ENCODE measurements around the gene TSPAN10. TPM values are rescaled to one million over a fixed set of nuclear protein-coding genes. Genes with fewer than 3 reads are reported as not detected.
"Not testable (repeated sequence)": the region's sequence is repeated elsewhere in the genome, so short reads cannot be mapped to it uniquely, and the experiment has no call there.

Gene TSPAN10
- total RNA-seq, 1 experiment from 2014 or later = 85.2 TPM

DNA sequence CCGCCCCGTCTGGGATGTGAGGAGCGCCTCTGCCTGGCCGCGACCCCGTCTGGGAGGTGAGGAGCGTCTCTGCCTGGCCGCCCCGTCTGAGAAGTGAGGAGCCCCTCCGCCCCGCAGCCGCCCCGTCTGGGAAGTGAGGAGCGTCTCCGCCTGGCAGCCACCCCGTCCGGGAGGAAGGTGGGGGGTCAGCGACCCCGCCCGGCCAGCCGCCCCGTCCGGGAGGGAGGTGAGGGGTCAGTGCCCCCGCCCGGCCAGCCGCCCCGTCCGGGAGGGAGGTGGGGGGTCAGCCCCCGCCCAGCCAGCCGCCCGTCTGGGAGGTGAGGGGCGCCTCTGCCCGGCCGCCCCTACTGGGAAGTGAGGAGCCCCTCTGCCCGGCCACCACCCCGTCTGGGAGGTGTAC is 18.7 kb upstream of the TSPAN10 start:
- in situ Hi-C loops (cut with HindIII; ENCODE audit: low pct_unique_long_range_greater_than_20kb, low sequenced_read_pairs); DNase-seq (ENCODE audit: low read depth, low spot score): not testable (repeated sequence)

DNA sequence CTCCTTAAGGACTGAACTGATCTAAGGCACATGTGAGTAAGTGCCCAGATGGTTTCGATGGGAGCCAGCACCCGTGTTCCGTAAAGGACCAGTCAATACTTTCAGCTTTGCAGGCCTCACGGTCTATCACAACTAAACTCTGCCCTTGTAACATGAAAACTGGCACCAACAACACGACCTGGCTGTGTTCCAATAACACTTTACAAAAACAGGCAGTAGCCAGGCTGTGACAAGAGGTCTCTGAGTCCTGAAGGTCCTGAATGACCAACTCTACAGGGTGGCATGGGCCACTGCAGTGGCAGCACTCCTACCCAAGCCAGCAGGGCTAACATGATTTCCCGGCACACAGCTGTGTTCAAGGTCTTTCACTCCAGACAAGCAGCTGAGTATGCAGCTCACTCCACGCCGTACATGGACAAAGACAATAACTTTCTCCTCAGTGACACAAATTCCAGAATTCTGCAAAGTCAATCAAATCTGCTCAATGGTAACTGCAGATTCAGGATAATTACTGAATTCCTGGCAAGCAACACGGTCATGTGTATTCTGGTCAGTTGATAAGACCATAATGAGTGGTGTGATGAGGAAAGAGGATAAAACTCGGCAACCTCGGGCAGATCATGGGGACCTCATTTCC is 15.4 kb upstream of the TSPAN10 start:
- in situ Hi-C loops (cut with HindIII; ENCODE audit: low pct_unique_long_range_greater_than_20kb, low sequenced_read_pairs) = no loop called here
- peak; percentile 70 for DNase-seq (ENCODE audit: low read depth, low spot score)

DNA sequence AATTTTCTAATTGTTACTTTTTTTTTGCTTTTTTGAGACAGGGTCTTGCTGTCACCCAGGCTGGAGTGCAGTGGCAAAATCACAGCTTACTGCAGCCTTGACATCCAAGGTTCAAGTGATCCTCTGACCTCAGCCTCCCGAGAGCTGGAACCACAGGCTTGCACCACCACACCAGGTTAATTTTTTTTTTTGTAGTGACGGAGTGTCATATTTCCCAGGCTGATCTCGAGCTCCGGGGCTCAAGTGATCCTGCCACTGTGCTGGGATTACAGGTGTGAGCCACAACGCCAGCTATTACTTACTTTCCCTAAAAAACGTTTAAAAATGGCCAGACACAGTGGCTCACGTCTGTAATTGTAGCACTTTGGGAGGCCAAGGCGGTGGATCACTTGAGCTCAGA is 6.7 kb upstream of the TSPAN10 start:
- no peak for DNase-seq (ENCODE audit: low read depth, low spot score)
- in situ Hi-C loops (cut with HindIII; ENCODE audit: low pct_unique_long_range_greater_than_20kb, low sequenced_read_pairs) = no loop called here

DNA sequence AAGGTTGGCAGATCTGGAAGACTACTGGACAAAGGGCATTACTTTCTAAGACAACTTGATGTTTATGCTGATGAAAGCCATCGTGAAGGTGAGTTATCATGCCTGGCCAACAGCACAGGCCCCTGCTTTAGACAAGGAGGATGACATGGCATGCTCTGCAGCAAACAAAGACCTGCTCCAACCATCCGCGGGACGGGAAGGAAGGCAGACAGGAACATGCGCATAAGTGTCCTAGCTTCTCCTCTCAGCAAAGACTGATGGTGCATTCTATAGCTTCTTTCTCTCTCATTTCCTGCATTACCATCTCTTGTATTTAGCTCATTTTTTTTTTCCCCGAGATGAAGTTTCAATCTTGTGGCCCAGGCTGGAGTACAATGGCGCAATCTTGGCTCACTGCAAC is 5.5 kb upstream of the TSPAN10 start:
- in situ Hi-C loops (cut with HindIII; ENCODE audit: low pct_unique_long_range_greater_than_20kb, low sequenced_read_pairs) = no loop called here
- no peak for DNase-seq (ENCODE audit: low read depth, low spot score)

DNA sequence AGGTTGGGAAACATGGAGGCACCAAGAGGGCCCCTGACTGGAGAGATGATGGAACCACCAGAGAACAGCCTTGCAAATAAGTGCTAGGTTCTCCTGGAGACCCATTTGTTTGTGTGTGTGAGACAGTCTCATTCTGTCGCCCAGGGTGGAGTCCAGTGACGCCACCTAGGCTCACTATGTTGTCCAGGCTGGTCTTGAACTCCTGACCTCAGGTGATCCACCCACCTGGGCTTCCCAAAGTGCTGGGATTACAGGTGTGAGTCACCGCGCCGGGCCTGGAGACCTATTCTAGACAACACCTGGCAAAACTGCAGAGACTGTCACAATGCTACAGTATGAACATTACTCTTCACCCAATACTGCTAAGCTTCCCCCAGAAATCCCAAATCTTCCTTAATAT is 1.6 kb upstream of the TSPAN10 start:
- in situ Hi-C loops (cut with HindIII; ENCODE audit: low pct_unique_long_range_greater_than_20kb, low sequenced_read_pairs) = no loop called here
- no peak for DNase-seq (ENCODE audit: low read depth, low spot score)

DNA sequence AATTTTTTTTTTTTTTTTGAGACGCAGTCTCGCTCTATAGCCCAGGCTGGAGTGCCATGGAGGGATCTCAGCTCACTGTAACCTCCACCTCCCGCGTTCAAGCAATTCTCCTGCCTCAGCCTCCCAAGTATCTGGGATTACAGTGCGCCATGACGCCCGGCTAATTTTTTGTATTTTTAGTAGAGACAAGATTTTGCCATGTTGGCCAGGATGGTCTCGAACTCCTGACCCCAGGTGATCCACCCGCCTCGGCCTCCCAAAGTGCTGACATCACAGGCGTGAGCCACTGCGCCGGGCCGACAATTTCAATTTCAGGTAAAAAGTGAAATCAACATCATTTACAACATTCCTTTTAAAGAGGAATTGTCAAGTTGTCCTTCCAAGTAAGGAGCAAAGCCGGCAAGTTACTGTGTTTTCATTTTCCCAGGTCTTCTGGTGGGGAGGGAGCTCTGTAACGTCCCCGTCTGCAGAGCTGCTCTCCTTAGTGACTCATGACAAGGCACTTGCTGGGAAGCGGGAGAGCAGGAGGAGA is 957 bp upstream of the TSPAN10 start:
- in situ Hi-C loops (cut with HindIII; ENCODE audit: low pct_unique_long_range_greater_than_20kb, low sequenced_read_pairs) = no loop called here
- peak; percentile 81 for DNase-seq (ENCODE audit: low read depth, low spot score)

DNA sequence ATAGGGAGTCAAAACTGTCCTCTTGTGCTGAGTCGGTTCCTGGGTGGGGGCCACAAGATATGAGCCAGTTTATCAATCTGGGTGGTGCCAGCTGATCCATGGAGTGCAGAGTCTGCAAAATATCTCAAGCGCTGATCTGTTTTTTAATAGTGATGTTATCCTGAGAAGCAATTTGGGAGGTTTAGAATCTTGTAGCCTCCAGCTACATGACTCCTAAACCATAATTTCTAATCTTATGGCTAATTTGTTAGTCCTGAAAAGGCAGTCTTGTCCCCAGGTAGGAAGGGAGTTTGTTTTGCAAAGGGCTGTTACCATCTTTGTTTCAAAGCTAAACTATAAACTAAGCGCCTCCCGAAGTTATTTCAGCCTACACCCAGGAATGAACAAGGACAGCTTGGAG is 1.7 kb downstream of the TSPAN10 start:
- DNase-seq (ENCODE audit: low read depth, low spot score) = no peak
- in situ Hi-C loops (cut with HindIII; ENCODE audit: low pct_unique_long_range_greater_than_20kb, low sequenced_read_pairs) = no loop called here

DNA sequence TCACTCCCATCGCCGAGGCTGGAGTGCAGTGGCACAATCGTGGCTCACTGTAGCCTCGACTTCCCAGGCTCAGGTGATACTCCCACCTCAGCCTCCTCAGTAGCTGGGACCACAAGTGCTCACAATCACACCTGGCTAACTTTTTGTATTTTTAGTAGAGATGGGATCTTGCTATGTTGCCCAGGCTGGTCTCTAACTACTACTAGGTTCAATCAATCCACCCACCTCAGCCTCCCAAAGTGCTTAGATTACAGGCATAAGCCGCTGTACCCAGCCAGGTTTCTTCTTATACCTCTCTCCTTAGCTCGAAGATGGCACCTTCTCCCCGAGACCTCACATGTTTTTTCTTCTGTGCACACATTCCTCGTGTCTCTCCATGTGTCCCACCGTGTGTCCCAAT is 3.0 kb downstream of the TSPAN10 start:
- in situ Hi-C loops (cut with HindIII; ENCODE audit: low pct_unique_long_range_greater_than_20kb, low sequenced_read_pairs) = no loop called here

DNA sequence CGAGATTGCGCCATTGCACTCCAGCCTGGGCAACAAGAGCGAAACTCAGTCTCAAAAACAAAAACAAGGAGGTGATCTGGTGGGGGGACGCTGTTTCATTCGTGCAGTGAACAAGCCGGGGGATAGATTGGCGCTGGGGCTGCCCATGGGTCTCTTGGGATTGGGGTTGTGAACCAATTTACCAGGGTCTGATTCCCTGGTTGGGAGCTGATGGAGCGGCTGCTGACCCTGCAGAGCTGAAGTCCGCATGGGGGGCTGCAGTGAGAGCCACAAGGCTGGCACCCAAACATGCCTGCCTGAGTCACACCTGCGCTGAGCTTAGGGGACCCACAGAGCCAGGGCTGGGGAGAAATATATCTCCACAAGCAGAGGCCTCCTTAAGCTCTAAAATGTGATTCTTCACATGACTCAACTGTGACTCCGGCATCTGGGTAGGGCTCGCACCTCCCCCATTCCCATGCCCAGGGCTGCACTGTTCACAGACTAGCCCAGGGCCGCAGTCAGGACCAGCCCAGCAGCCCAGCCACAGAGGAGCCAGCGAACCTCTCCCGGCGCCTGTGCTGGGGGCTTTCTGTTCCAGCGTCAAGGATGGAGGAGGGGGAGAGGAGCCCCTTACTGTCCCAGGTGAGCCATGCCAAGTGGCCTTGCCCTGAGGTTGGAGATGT is 5.0 kb downstream of the TSPAN10 start:
- in situ Hi-C loops (cut with HindIII; ENCODE audit: low pct_unique_long_range_greater_than_20kb, low sequenced_read_pairs) = no loop called here
- peak; percentile 93 for DNase-seq (ENCODE audit: low read depth, low spot score)

More for the DNA sequence above, 3.0 kb downstream of the TSPAN10 start:
- DNase-seq (ENCODE audit: low read depth, low spot score) = no peak

DNA sequence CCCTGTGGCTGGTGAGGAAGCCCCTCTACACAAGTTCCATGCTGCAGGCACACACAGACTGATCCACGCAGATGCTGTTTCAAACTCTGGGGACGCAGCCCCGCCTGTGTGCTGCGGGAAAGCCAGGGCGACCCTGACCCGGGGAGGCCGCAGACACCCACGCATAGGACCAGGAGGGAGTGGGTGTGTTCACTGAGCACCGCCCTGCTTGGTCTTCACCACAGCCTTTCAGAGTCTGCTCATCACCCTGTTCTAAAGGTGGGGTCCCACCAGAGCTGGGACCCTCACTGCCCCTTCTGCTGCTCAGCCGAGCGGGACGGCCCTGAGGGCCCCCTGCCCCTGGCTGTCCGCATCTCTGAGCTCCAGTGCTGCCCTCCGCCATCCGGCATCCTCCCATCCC is 7.5 kb downstream of the TSPAN10 start:
- in situ Hi-C loops (cut with HindIII; ENCODE audit: low pct_unique_long_range_greater_than_20kb, low sequenced_read_pairs) = no loop called here
- DNase-seq (ENCODE audit: low read depth, low spot score) = no peak

DNA sequence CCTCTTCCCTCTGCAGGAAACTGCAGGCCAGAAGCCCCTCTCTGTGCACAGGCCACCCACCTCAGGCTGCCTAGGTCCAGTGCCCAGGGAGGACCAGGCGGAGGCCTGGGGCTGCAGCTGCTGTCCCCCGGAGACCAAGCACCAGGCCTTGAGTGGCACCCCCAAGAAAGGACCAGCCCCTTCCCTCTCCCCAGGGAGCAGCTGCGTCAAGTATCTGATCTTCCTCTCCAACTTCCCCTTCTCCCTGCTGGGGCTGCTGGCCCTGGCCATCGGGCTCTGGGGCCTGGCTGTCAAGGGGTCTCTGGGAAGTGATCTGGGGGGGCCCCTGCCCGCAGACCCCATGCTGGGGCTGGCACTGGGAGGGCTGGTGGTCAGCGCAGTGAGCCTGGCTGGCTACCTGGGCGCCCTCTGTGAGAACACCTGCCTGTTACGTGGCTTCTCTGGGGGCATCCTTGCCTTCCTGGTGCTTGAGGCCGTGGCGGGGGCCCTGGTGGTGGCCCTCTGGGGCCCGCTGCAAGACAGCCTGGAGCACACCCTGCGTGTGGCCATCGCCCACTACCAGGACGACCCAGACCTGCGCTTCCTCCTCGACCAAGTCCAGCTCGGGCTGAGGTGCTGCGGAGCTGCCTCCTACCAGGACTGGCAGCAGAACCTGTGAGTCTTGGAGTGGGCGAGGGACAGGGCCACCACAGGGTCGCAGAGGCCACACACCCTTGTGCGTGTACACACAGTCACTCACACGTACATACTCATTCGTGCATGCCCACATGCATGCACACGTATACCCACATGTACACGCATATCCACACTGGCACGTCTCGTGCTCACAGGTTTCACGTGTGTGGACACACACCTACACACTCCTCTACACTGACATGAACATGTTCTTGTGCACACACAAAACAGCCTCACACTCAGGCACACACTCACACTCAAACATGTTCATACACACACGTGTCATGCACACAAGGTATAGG is 8.3 kb downstream of the TSPAN10 start:
- in situ Hi-C loops (cut with HindIII; ENCODE audit: low pct_unique_long_range_greater_than_20kb, low sequenced_read_pairs) = no loop called here
- no peak for DNase-seq (ENCODE audit: low read depth, low spot score)

DNA sequence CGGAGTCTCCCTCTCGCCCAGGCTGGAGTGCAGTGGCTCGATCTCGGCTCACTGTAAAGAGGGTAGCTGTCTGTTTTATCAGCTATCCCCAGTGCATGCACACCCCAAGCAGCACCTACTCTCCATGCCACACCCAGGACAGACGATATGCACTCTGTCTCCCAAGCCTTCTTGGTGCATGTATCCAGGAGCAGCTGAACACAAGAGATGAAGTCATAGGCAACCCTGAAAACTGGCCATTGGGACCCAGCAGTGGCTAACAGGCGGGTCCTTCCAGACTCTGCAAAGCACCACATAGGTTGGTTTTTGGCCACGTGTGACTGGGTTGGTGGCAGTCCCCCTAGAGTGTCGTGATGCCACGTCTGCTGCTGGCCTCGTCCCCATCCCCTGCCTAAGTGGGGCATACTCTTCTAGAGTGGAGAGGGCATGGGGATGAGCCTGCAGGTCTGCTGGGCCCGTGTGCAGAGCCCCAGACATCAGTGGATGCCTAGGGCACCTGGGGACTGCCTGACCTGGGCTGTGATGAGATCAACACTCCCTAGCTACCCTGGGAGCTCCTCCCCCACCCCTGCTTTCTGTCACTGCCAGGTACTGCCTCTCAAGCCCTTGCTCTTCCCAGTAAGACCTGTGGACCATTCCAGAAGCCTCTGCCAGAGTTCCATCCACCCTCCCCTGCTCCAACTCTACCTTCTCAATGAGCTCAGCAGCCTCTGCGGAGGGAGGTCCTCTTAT is 10.0 kb downstream of the TSPAN10 start:
- in situ Hi-C loops (cut with HindIII; ENCODE audit: low pct_unique_long_range_greater_than_20kb, low sequenced_read_pairs) = no loop called here
- no peak for DNase-seq (ENCODE audit: low read depth, low spot score)

DNA sequence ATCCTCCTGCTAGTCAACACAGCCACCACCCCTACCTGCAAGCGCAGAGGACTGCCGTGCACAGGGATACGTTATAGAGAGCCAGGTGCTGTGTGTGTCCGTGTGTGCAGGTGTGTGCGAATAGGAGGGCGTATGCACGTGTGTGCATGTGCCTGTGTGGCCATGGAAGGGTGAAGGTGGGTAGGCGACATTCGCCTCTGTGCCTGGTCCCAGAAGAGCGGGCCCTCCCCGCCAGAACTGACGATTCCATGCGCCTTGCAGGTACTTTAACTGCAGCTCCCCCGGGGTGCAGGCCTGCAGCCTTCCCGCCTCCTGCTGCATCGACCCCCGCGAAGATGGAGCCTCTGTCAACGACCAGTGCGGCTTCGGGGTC is 10.6 kb downstream of the TSPAN10 start:
- no peak for DNase-seq (ENCODE audit: low read depth, low spot score)
- in situ Hi-C loops (cut with HindIII; ENCODE audit: low pct_unique_long_range_greater_than_20kb, low sequenced_read_pairs) = no loop called here

DNA sequence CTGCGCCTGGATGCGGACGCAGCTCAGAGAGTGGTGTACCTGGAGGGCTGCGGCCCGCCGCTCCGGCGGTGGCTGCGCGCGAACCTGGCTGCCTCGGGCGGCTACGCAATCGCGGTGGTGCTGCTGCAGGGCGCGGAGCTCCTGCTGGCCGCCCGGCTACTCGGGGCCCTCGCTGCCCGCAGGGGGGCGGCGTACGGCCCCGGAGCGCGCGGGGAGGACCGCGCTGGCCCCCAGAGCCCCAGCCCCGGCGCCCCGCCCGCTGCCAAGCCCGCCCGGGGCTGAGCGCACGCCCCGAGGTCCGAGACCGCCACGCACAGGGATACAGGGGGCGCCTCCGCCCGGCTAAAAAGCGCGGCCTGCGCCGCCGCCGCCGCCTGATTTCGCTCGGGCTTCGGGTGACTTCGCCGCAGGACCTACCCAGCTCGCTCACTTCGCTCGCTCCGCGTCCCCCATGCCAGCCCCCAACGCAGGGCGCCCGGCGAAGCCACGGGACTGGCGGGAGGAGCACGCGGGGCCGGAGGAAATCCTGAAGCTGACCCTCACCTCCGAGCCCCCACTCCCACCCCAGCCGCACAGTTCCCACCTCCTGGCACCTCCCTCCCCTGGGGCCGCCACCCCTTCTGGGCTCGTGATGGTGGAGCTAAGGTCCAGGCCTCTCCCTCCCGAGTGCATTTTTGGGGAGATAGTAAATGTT is 11.2 kb downstream of the TSPAN10 start:
- in situ Hi-C loops (cut with HindIII; ENCODE audit: low pct_unique_long_range_greater_than_20kb, low sequenced_read_pairs) = no loop called here
- DNase-seq (ENCODE audit: low read depth, low spot score) = no peak

DNA sequence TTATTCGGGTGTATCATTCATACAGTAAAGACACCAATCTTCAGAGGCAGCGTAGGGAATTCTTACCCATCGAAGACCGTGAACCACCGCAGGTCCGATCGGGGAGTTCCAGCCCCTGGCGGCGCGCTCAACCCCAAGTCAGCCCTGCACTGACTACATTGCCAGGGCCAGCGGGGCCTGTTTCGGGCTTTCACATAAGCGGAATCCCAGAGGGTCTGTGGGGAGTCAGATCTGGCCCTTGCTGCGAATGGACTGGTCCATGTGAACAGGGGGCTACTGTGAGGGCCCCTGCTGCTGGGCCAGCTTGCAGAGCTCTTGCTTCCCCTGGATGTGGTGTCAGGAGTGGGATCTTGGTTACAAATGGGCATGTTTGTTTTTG is 11.7 kb downstream of the TSPAN10 start:
- DNase-seq (ENCODE audit: low read depth, low spot score) = no peak
- in situ Hi-C loops (cut with HindIII; ENCODE audit: low pct_unique_long_range_greater_than_20kb, low sequenced_read_pairs) = no loop called here

DNA sequence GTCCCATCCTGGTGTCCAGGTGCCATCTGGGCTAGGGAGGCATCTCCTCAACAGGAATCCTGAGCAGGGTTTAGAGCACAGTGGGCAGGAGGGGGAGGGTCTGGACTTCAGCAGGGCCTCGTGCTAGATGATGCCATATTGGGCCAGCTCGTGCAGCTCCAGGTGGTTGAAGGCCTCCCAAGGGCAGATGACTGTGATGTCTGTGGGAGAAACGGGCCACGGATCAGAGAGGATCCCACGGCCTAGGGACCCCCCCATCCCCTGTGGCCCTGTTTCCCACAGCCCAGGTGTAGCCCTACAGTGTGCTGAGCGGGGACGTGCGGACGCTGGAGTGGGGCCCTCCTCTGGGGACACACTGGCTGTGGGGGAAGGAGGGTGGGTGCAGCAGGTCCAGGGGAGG is 14.0 kb downstream of the TSPAN10 start:
- in situ Hi-C loops (cut with HindIII; ENCODE audit: low pct_unique_long_range_greater_than_20kb, low sequenced_read_pairs) = no loop called here
- peak; percentile 60 for DNase-seq (ENCODE audit: low read depth, low spot score)

DNA sequence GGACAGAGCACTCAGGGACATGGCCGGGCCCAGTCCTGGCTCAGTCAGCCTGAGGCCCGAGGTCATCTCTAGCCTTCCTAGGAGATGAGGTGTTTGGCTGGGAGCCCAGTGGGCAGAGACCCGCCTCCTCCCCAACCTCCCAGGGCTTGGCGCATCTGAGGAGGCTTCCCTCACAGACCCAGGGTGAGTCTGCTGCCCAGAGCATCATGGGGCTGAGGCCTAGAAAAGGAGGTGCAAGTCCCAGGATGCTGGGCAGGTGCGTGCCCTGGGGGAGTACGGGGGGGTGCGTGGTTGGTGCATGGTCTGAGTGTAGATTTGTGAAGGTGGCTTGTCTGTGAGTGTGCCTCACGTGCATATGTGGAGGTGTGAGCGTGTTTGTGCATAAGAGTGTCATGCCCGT is 14.7 kb downstream of the TSPAN10 start:
- in situ Hi-C loops (cut with HindIII; ENCODE audit: low pct_unique_long_range_greater_than_20kb, low sequenced_read_pairs) = no loop called here

More for the DNA sequence above, 14.7 kb downstream of the TSPAN10 start:
- peak; percentile 72 for DNase-seq (ENCODE audit: low read depth, low spot score)

All from SK-MEL-5 (cell line).